IMR-90 (cell line): ENCODE results near the gene CCDC194. TPM values are rescaled to one million over a fixed set of nuclear protein-coding genes. Genes with fewer than 3 reads are reported as not detected.

Source experiments
- ATAC-seq: fragments of 200-7000 bp; cut with Tn5 transposase; 2 replicates; pipeline ENCODE4 v1.9.1; 2020; ENCODE audit warnings: low read depth, mild to moderate bottlenecking, moderate library complexity
- BruUV-seq: library from RNA; stranded (reverse); fragments of 400-500 nt; replicated peaks from 2 replicates; lab custom pipeline; 2021; lab: Mats Ljungman, UMichigan
- CTCF ChIA-PET: fragments of 300-600 bp; formaldehyde crosslinking; extraction: SDS; loops from one replicate; lab custom pipeline; 2021; ENCODE audit warnings: antibody characterized with exemption; lab: Yijun Ruan, JAX
- POLR2A ChIA-PET: fragments of 300-600 bp; sonication (Branson Sonifier 250); formaldehyde crosslinking; loops from one replicate; lab custom pipeline; 2022; ENCODE audit warnings: antibody characterized with exemption; ENCODE audit not compliant: unreplicated experiment; lab: Charles Lee
- DNase-seq: peaks from one replicate; pipeline ENCODE4 v3.0.0; 2013
- H2AFZ ChIP-seq: replicated peaks from 2 replicates; pipeline ENCODE3; 2013; ENCODE audit warnings: low read length, mild to moderate bottlenecking; ENCODE audit not compliant: poor library complexity
- H2AK5ac ChIP-seq: 2 replicates; pipeline ENCODE4 v1.6.1; 2013; ENCODE audit warnings: low read depth, low read length, inconsistent platforms
- H2AK9ac ChIP-seq: replicated peaks from 2 replicates; pipeline ENCODE3; 2013; ENCODE audit warnings: mild to moderate bottlenecking, low read depth, low read length, moderate library complexity; ENCODE audit not compliant: poor library complexity
- H2BK120ac ChIP-seq: 2 replicates; pipeline ENCODE4 v1.6.1; 2013; ENCODE audit warnings: low read depth, low read length, inconsistent platforms
- H2BK15ac ChIP-seq: 3 replicates; pipeline ENCODE4 v1.6.1; 2013; ENCODE audit warnings: low read depth, low read length, inconsistent platforms
- H2BK20ac ChIP-seq: 2 replicates; pipeline ENCODE4 v1.6.1; 2013; ENCODE audit warnings: low read depth, mild to moderate bottlenecking, inconsistent platforms, low read length, moderate library complexity
- H2BK5ac ChIP-seq: 2 replicates; pipeline ENCODE4 v1.6.1; 2013; ENCODE audit warnings: mild to moderate bottlenecking, low read depth, low read length, inconsistent platforms; ENCODE audit not compliant: poor library complexity, severe bottlenecking
- H3K14ac ChIP-seq: replicated peaks from 2 replicates; pipeline ENCODE4 v1.6.1; 2013; ENCODE audit warnings: low read depth, low read length, inconsistent platforms
- H3K18ac ChIP-seq: 2 replicates; pipeline ENCODE4 v1.6.1; 2013; ENCODE audit warnings: low read depth, low read length, control low read depth
- H3K23ac ChIP-seq: 2 replicates; pipeline ENCODE4 v1.6.1; 2013; ENCODE audit warnings: low read depth, low read length, inconsistent platforms
- H3K27ac ChIP-seq: 2 replicates; pipeline ENCODE4 v1.5.1; 2013; ENCODE audit warnings: mild to moderate bottlenecking, control low read depth, low read length; ENCODE audit not compliant: insufficient read depth
- H3K27me3 ChIP-seq: 2 replicates; pipeline ENCODE4 v1.6.1; 2013; ENCODE audit warnings: low read length; ENCODE audit not compliant: control insufficient read depth, insufficient read depth
- H3K36me3 ChIP-seq: 2 replicates; pipeline ENCODE4 v1.6.1; 2013; ENCODE audit warnings: low read length, mixed read lengths; ENCODE audit not compliant: control insufficient read depth, insufficient read depth
- H3K4ac ChIP-seq: 2 replicates; pipeline ENCODE4 v1.6.1; 2013; ENCODE audit warnings: low read depth, low read length, inconsistent platforms
- H3K4me1 ChIP-seq: 2 replicates; pipeline ENCODE4 v1.6.1; 2013; ENCODE audit warnings: low read length, mixed read lengths; ENCODE audit not compliant: control insufficient read depth, insufficient read depth
- H3K4me2 ChIP-seq: 2 replicates; pipeline ENCODE4 v1.6.1; 2013; ENCODE audit warnings: low read depth, mild to moderate bottlenecking, control low read depth, low read length, moderate library complexity
- H3K4me3 ChIP-seq: 2 replicates; pipeline ENCODE4 v1.5.1; 2013; ENCODE audit warnings: low read depth, mild to moderate bottlenecking, control low read depth, low read length, moderate library complexity; ENCODE audit not compliant: insufficient read depth
- H3K56ac ChIP-seq: 2 replicates; pipeline ENCODE4 v1.6.1; 2013; ENCODE audit warnings: low read length, inconsistent platforms; ENCODE audit not compliant: insufficient read depth; ENCODE audit errors: extremely low read depth
- H3K79me1 ChIP-seq, 2 experiments: 2 replicates each; pipeline ENCODE4 v1.6.1; 2013; ENCODE audit warnings: low read length in 2 of 2, inconsistent platforms in 1 of 2, low read depth in 1 of 2
- H3K9ac ChIP-seq: 2 replicates; pipeline ENCODE4 v1.6.1; 2013; ENCODE audit warnings: low read depth, low read length, control low read depth
- H3K9me1 ChIP-seq: 2 replicates; pipeline ENCODE4 v1.6.1; 2013; ENCODE audit warnings: low read length, inconsistent platforms; ENCODE audit not compliant: insufficient read depth
- H3K9me3 ChIP-seq: 2 replicates; pipeline ENCODE4 v1.6.1; 2013; ENCODE audit warnings: low read length; ENCODE audit not compliant: control insufficient read depth, insufficient read depth
- H4K20me1 ChIP-seq: 2 replicates; pipeline ENCODE4 v1.6.1; 2013; ENCODE audit warnings: low read length, inconsistent platforms; ENCODE audit not compliant: insufficient read depth
- H4K5ac ChIP-seq: 2 replicates; pipeline ENCODE4 v1.6.1; 2013; ENCODE audit warnings: mild to moderate bottlenecking, low read depth, low read length, control low read depth
- H4K8ac ChIP-seq, 2 experiments: 2 replicates each; pipeline ENCODE4 v1.6.1; 2013; ENCODE audit warnings: low read depth in 2 of 2, low read length in 2 of 2, control low read depth in 1 of 2, inconsistent platforms in 1 of 2
- H4K91ac ChIP-seq: 2 replicates; pipeline ENCODE4 v1.6.1; 2013; ENCODE audit warnings: low read depth, low read length, inconsistent platforms; ENCODE audit not compliant: insufficient read depth
- BHLHE40 ChIP-seq: fragments of 150-350 bp; IDR thresholded peaks from 2 replicates; pipeline ENCODE4 v1.6.1; 2016; ENCODE audit warnings: mild to moderate bottlenecking, low read depth, low read length
- CEBPB ChIP-seq: IDR thresholded peaks from 2 replicates; pipeline ENCODE4 v1.6.1; 2012; ENCODE audit warnings: low read depth, low read length, improper control_type of control experiment
- CHD1 ChIP-seq: IDR thresholded peaks from 2 replicates; pipeline ENCODE4 v1.6.1; 2012; ENCODE audit warnings: low read depth, low read length, improper control_type of control experiment
- FOS ChIP-seq: fragments of 150-350 bp; IDR thresholded peaks from 2 replicates; pipeline ENCODE4 v1.6.1; 2016; ENCODE audit warnings: low read depth, low read length
- MAFK ChIP-seq: IDR thresholded peaks from 2 replicates; pipeline ENCODE4 v1.6.1; 2012; ENCODE audit warnings: low read depth, low read length, improper control_type of control experiment
- MAZ ChIP-seq: IDR thresholded peaks from 2 replicates; pipeline ENCODE4 v1.6.1; 2012; ENCODE audit warnings: low read depth, mild to moderate bottlenecking, low read length, improper control_type of control experiment, moderate library complexity, borderline replicate concordance
- MXI1 ChIP-seq: IDR thresholded peaks from 2 replicates; pipeline ENCODE4 v1.6.1; 2012; ENCODE audit warnings: low read depth, mild to moderate bottlenecking, low read length, moderate library complexity, borderline replicate concordance
- NFE2L2 ChIP-seq: fragments of 150-350 bp; IDR thresholded peaks from 2 replicates; pipeline ENCODE4 v1.6.1; 2016; ENCODE audit warnings: low read depth, mild to moderate bottlenecking, low read length
- POLR2A ChIP-seq: IDR thresholded peaks from 2 replicates; pipeline ENCODE4 v1.6.1; 2012; ENCODE audit warnings: mild to moderate bottlenecking, low read depth, low read length
- RAD21 ChIP-seq: IDR thresholded peaks from 2 replicates; pipeline ENCODE4 v1.6.1; 2012; ENCODE audit warnings: low read length, improper control_type of control experiment
- RCOR1 ChIP-seq: IDR thresholded peaks from 2 replicates; pipeline ENCODE4 v1.6.1; 2012; ENCODE audit warnings: mild to moderate bottlenecking, low read length, improper control_type of control experiment; ENCODE audit not compliant: insufficient replicate concordance
- RFX5 ChIP-seq: IDR thresholded peaks from 2 replicates; pipeline ENCODE4 v1.8.0; 2012; ENCODE audit warnings: low read depth, mild to moderate bottlenecking, low read length, moderate library complexity
- SMC3 ChIP-seq: fragments of 150-350 bp; IDR thresholded peaks from 2 replicates; pipeline ENCODE4 v1.6.1; 2016; ENCODE audit warnings: low read depth, mild to moderate bottlenecking, antibody characterized with exemption, low read length, moderate library complexity
- WGBS, 2 experiments: methylation state at CpG; one replicate each; pipeline versions ENCODE4 v1.1.5 to v1.1.7; 2013; ENCODE audit warnings: missing lambda C conversion rate in 2 of 2; ENCODE audit not compliant: insufficient read length in 1 of 2; ENCODE audit errors: extremely low coverage in 2 of 2; 5-methylcytosine and 5-hydroxymethylcytosine counted together
- dilution Hi-C: fragments of 300-500 bp; cut with HindIII; formaldehyde crosslinking; loops from one replicate; pipeline ENCODE4 v1.14.3; 2018; ENCODE audit warnings: low sequenced_read_pairs; ENCODE audit not compliant: unreplicated experiment
- in situ Hi-C: fragments of 300-500 bp; cut with MboI; formaldehyde crosslinking; loops from 3 replicates; pipeline ENCODE4 v1.14.3; 2019; ENCODE audit warnings: low sequenced_read_pairs, inconsistent platforms, mixed read lengths
- intact Hi-C: fragments of 100-400 bp; cut with micrococcal nuclease; formaldehyde crosslinking; loops from 2 replicates; pipeline ENCODE4 v1.10.0; 2022
- polyA plus RNA-seq, 3 experiments: library from polyadenylated mRNA; depleted of rRNA; stranded (reverse); fragments of >200 nt; gene quantifications; 2 replicates each; pipeline ENCODE4 v1.2.3, GENCODE V29; 2012; ENCODE audit warnings: low replicate concordance in 1 of 3
- total RNA-seq: library from RNA; depleted of rRNA; stranded (reverse); fragments of >200 nt; gene quantifications from 2 replicates; pipeline ENCODE4 v1.2.3, GENCODE V29; 2012
- TF ChIP-seq, protein P1 (sequence below): fragments of 150-350 bp; IDR thresholded peaks from 2 replicates; pipeline ENCODE4 v1.6.1; 2016; ENCODE audit warnings: low read depth, mild to moderate bottlenecking, low read length, moderate library complexity, borderline replicate concordance
- TF ChIP-seq, protein P2 (sequence below): conservative IDR thresholded peaks from 2 replicates; pipeline ENCODE4 v1.5.1; 2012; ENCODE audit warnings: mild to moderate bottlenecking, low read depth, low read length, improper control_type of control experiment
- TF ChIP-seq, protein P3 (sequence below): fragments of 150-350 bp; IDR thresholded peaks from 2 replicates; pipeline ENCODE4 v1.6.1; 2017; ENCODE audit warnings: mild to moderate bottlenecking, antibody characterized with exemption, low read length, low read depth

CCDC194 gene
- total and polyA plus RNA-seq, 2 of the 4 experiments (the other 2 are of a cell fraction) = not detected

DNA sequence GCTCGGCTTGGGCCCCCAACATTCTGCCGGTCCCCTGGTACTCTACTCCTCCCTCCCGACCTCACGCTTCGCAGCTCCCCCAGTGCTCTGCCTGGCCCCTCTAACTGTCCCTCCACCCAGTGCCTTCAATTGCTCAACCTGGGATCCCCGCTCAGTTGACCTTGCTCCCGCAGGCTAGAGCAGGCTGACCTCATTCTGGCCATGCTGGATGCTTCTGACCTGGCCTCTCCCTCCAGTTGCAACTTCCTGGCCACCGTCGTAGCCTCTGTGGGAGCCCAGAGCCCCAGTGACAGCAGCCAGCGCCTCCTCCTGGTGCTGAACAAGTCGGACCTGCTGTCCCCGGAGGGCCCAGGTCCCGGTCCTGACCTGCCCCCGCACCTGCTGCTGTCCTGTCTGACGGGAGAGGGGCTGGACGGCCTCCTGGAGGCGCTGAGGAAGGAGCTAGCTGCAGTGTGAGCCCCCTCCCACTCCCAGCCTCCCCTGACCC is 53.1 kb downstream of the CCDC194 start:
- no TSS peak for BruUV-seq
- H3K9me1 ChIP-seq = no peaks in the 10 kb centered on the region
- no peak overlapping the region for H2BK5ac ChIP-seq
- ATAC-seq = no peak
- no peak overlapping the region for H4K5ac ChIP-seq
- DNase-seq = no peak
- H3K9ac ChIP-seq = no peak overlapping the region
- no peak for TF ChIP-seq MAZ
- no peak for TF ChIP-seq BHLHE40
- no peak for TF ChIP-seq RCOR1
- no peak for TF ChIP-seq CEBPB
- TF ChIP-seq, protein P1, sequence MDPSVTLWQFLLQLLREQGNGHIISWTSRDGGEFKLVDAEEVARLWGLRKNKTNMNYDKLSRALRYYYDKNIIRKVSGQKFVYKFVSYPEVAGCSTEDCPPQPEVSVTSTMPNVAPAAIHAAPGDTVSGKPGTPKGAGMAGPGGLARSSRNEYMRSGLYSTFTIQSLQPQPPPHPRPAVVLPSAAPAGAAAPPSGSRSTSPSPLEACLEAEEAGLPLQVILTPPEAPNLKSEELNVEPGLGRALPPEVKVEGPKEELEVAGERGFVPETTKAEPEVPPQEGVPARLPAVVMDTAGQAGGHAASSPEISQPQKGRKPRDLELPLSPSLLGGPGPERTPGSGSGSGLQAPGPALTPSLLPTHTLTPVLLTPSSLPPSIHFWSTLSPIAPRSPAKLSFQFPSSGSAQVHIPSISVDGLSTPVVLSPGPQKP = no peak
- no peak for TF ChIP-seq RFX5
- TF ChIP-seq POLR2A = no peak
- TF ChIP-seq, protein P2, sequence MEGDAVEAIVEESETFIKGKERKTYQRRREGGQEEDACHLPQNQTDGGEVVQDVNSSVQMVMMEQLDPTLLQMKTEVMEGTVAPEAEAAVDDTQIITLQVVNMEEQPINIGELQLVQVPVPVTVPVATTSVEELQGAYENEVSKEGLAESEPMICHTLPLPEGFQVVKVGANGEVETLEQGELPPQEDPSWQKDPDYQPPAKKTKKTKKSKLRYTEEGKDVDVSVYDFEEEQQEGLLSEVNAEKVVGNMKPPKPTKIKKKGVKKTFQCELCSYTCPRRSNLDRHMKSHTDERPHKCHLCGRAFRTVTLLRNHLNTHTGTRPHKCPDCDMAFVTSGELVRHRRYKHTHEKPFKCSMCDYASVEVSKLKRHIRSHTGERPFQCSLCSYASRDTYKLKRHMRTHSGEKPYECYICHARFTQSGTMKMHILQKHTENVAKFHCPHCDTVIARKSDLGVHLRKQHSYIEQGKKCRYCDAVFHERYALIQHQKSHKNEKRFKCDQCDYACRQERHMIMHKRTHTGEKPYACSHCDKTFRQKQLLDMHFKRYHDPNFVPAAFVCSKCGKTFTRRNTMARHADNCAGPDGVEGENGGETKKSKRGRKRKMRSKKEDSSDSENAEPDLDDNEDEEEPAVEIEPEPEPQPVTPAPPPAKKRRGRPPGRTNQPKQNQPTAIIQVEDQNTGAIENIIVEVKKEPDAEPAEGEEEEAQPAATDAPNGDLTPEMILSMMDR = no peak
- TF ChIP-seq, protein P3, sequence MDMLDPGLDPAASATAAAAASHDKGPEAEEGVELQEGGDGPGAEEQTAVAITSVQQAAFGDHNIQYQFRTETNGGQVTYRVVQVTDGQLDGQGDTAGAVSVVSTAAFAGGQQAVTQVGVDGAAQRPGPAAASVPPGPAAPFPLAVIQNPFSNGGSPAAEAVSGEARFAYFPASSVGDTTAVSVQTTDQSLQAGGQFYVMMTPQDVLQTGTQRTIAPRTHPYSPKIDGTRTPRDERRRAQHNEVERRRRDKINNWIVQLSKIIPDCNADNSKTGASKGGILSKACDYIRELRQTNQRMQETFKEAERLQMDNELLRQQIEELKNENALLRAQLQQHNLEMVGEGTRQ = no peak
- no peak for TF ChIP-seq NFE2L2
- no peak for TF ChIP-seq RAD21
- no peak for TF ChIP-seq MXI1
- no peak for TF ChIP-seq CHD1
- no peak for TF ChIP-seq FOS
- no peak for TF ChIP-seq SMC3
- TF ChIP-seq MAFK = no peak
- H3K4me1 ChIP-seq = peaks cover 4% of the 10 kb centered on the region
- H2AK5ac ChIP-seq = no peak overlapping the region
- no peak overlapping the region for H3K4ac ChIP-seq
- H4K20me1 ChIP-seq = no peaks in the 10 kb centered on the region
- H3K4me2 ChIP-seq = no peak overlapping the region
- ChIA-PET POLR2A (no interaction called here), CTCF (no interaction called here)
- intact Hi-C loops (no loop called here), in situ Hi-C loops (no loop called here), dilution Hi-C loops (no loop called here)
- H3K23ac ChIP-seq = no peak overlapping the region
- no peaks in the 10 kb centered on the region for H3K27me3 ChIP-seq
- no peak overlapping the region for H4K8ac ChIP-seq
- no peaks in the 10 kb centered on the region for H3K9me3 ChIP-seq
- no peak overlapping the region for H2BK15ac ChIP-seq
- no peak overlapping the region for H3K4me3 ChIP-seq
- H2AK9ac ChIP-seq = no peak overlapping the region
- H2AFZ ChIP-seq = peak overlapping the region; percentile 43
- H3K18ac ChIP-seq = no peak overlapping the region
- H3K14ac ChIP-seq = no peak overlapping the region
- peaks cover 7 to 15% of the 10 kb centered on the region in 2 experiments; a peak in 3 of 4 replicates for H3K79me1 ChIP-seq
- 78% methylated on average over 10 of the region's 17 CpGs; no CpG with 5 or more reads in 1 of the 2 experiments for WGBS, 2 experiments
- H4K91ac ChIP-seq = no peak overlapping the region
- H3K56ac ChIP-seq = no peak overlapping the region
- no peak overlapping the region for H2BK20ac ChIP-seq
- H2BK120ac ChIP-seq = no peak overlapping the region
- H3K36me3 ChIP-seq = peaks cover 5% of the 10 kb centered on the region; the same call in 1 of the 2 replicates
- no peak overlapping the region for H3K27ac ChIP-seq
